ENCODE measurements around the gene GBE1. TPM values are rescaled to one million over a fixed set of nuclear protein-coding genes. Genes with fewer than 3 reads are reported as not detected.

Gene GBE1
- total and polyA plus RNA-seq, 9 of the 15 experiments (the other 6 are each of a cell fraction or from before 2014, with no cell fraction given), result 7.9 to 25.6 (median 13.1) TPM

DNA sequence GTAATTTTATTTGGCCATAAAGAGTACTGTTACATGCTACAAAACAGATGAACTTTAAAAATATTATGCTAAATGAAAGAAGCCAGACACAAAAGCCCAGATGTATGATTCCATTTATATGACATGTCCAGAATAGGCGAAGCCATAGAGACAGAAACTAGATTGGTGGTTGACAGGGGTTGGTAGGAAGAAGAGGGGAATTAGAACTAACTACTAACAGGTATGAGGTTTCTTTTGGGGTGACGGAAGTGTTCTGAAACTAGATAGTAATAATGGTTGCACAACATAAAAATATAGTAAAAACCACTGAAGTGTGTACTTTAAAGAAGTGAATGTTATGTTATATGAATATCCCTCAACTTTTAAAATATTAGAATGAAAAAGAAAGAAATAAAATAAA lies 66.1 kb downstream of the GBE1 start:
- H3K9ac ChIP-seq (ENCODE audit: insufficient read depth in 1 of 2, low read depth in 2 of 2, low read length in 2 of 2), result no peak overlapping the region
- in situ Hi-C loops (cut with MboI), result no loop called here
- POLR2A ChIA-PET, result no interaction called here
- ATAC-seq (no peak), FAIRE-seq (no peak), DNase-seq (ENCODE audit: extremely low read depth in 1 of 4, low spot score in 3 of 4) (no peak)
- TF ChIP-seq GTF2E2 (tag; IDR thresholded peaks at IDR 0.05) (no peak), SLC30A9 (CRISPR knock-in tag; IDR thresholded peaks at IDR 0.05) (no peak), HEY1 (CRISPR knock-in tag; IDR thresholded peaks at IDR 0.05; ENCODE audit: borderline replicate concordance) (no peak), MCM2 (IDR thresholded peaks at IDR 0.05; ENCODE audit: low read depth) (no peak), BCLAF1 (IDR thresholded peaks at IDR 0.05; ENCODE audit: borderline replicate concordance in 1 of 2, control insufficient read depth in 1 of 2, low read depth in 2 of 2, low read length in 1 of 2) (no peak), ZNF197 (CRISPR knock-in tag; IDR thresholded peaks at IDR 0.05; ENCODE audit: low read depth) (no peak), BRD9 (IDR thresholded peaks at IDR 0.05; ENCODE audit: low read depth, partially characterized antibody) (no peak), ZNF780A (CRISPR knock-in tag; IDR thresholded peaks at IDR 0.05) (no peak), ZNF224 (CRISPR knock-in tag; IDR thresholded peaks at IDR 0.05) (no peak), EZH2 (IDR thresholded peaks at IDR 0.05; ENCODE audit: borderline replicate concordance, low read depth, low read length) (no peak), CTCF (IDR thresholded peaks at IDR 0.05 in 2 of 3, conservative IDR thresholded peaks at IDR 0.05 in 1 of 3; ENCODE audit: insufficient read depth in 2 of 3, low read depth in 1 of 3, low read length in 3 of 3) (no peak), BMI1 (IDR thresholded peaks at IDR 0.05; ENCODE audit: low read length) (no peak)
- TF ChIP-seq, protein P1, sequence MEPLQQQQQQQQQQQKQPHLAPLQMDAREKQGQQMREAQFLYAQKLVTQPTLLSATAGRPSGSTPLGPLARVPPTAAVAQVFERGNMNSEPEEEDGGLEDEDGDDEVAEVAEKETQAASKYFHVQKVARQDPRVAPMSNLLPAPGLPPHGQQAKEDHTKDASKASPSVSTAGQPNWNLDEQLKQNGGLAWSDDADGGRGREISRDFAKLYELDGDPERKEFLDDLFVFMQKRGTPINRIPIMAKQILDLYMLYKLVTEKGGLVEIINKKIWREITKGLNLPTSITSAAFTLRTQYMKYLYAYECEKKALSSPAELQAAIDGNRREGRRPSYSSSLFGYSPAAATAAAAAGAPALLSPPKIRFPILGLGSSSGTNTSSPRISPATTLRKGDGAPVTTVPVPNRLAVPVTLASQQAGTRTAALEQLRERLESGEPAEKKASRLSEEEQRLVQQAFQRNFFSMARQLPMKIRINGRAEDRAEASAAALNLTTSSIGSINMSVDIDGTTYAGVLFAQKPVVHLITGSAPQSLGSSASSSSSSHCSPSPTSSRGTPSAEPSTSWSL (CRISPR knock-in tag; IDR thresholded peaks at IDR 0.05; ENCODE audit: borderline replicate concordance), result no peak
- TF ChIP-seq, protein P2, sequence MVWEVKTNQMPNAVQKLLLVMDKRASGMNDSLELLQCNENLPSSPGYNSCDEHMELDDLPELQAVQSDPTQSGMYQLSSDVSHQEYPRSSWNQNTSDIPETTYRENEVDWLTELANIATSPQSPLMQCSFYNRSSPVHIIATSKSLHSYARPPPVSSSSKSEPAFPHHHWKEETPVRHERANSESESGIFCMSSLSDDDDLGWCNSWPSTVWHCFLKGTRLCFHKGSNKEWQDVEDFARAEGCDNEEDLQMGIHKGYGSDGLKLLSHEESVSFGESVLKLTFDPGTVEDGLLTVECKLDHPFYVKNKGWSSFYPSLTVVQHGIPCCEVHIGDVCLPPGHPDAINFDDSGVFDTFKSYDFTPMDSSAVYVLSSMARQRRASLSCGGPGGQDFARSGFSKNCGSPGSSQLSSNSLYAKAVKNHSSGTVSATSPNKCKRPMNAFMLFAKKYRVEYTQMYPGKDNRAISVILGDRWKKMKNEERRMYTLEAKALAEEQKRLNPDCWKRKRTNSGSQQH (CRISPR knock-in tag; IDR thresholded peaks at IDR 0.05), result no peak
- intact Hi-C loops (cut with micrococcal nuclease), result no loop called here
- H2AFZ ChIP-seq (ENCODE audit: low read depth, low read length), result no peak overlapping the region
- no peaks in the 10 kb centered on the region for H3K9me3 ChIP-seq (replicated peaks; ENCODE audit: control insufficient read depth, insufficient read depth, low read depth, low read length)
- H3K79me2 ChIP-seq (ENCODE audit: control insufficient read depth, insufficient read depth, low read length), result no peaks in the 10 kb centered on the region
- H3K27me3 ChIP-seq (ENCODE audit: control insufficient read depth in 2 of 2, insufficient read depth in 2 of 2, low read length in 2 of 2), result no peaks in the 10 kb centered on the region
- H3K4me2 ChIP-seq (ENCODE audit: insufficient read depth, low read length), result no peak overlapping the region
- no peaks in the 10 kb centered on the region for H4K20me1 ChIP-seq (replicated peaks; ENCODE audit: control insufficient read depth, insufficient read depth, low read length)
- no peak overlapping the region for H3K27ac ChIP-seq (ENCODE audit: extremely low read depth, low read depth, low read length)
- no peaks in the 10 kb centered on the region; a peak in 1 of 5 replicates for H3K4me1 ChIP-seq (replicated peaks in 1 of 2; ENCODE audit: control insufficient read depth in 2 of 2, insufficient read depth in 2 of 2, low read length in 2 of 2)
- no peaks in the 10 kb centered on the region for H3K9me1 ChIP-seq (ENCODE audit: control insufficient read depth, insufficient read depth, low read length)
- no TSS peak for BruUV-seq (replicated peaks)
- no peak overlapping the region for H3K4me3 ChIP-seq
- WGBS (ENCODE audit: insufficient coverage, low coverage, missing lambda C conversion rate), result 92% methylated on average over 2 of the region's 2 CpGs
- H3K36me3 ChIP-seq (ENCODE audit: control insufficient read depth, insufficient read depth, low read length), result no peaks in the 10 kb centered on the region
- CTCF ChIA-PET (ENCODE audit: low intra/inter-chr PET ratio), result no interaction called here
